SIG-M5 treated with dmso at 0.1 percent for 504 hours (cell line): ENCODE measurements around the gene UTP15.

ENCODE experiments used
- DNase-seq: peaks from one replicate; lab custom pipeline; 2025; ENCODE audit not compliant: unreplicated experiment; lab: John Stamatoyannopoulos, UW

The UTP15 gene

DNA sequence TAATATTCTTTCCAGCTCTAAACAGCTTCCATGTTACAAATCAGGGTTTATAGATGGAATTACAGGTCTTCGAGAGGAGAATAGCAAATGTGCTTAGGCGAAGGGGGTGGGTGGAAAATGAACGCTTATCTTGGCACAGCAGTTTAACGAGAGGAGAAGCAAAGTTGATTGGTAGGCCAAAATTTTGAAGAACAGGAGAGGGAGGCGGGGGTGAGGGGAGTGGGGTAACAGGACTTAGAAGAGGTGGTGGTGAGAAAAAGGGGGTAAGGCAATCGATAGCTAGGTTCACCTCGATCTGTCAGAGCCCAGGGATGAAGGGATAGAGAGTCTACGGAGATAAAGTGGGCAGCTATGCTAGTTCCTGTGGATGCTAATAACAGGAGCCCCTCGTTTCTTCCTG is 868 bp upstream of the UTP15 start:
- peak; percentile 21 for DNase-seq

DNA sequence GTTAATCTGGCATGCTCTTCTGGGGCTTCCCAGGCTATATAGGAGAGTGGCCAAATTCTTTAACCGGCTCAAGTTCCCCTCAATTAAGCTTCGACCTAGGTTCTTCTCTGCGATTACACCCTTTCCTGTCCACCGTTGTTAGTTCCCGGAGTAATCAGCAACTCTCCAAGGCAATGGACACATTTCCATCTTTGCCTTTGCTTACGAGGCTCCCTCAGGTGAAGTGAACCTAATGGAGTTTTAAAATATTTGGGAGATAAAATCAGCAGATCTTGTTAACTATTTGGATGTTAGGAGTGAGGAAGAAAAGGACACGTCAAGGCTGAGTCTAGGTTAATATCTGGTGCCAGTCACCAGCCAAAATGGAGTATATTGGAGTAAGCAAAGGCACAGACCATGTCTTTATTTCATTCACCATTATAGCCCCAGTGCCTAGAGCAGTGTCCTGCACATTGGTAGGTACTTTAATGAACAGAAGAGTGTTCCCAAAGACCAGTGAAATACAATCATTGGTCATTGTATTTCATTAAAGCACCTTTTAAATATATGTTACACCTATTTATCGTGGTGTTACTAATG is 515 bp downstream of the UTP15 start:
- DNase-seq, result no peak

DNA sequence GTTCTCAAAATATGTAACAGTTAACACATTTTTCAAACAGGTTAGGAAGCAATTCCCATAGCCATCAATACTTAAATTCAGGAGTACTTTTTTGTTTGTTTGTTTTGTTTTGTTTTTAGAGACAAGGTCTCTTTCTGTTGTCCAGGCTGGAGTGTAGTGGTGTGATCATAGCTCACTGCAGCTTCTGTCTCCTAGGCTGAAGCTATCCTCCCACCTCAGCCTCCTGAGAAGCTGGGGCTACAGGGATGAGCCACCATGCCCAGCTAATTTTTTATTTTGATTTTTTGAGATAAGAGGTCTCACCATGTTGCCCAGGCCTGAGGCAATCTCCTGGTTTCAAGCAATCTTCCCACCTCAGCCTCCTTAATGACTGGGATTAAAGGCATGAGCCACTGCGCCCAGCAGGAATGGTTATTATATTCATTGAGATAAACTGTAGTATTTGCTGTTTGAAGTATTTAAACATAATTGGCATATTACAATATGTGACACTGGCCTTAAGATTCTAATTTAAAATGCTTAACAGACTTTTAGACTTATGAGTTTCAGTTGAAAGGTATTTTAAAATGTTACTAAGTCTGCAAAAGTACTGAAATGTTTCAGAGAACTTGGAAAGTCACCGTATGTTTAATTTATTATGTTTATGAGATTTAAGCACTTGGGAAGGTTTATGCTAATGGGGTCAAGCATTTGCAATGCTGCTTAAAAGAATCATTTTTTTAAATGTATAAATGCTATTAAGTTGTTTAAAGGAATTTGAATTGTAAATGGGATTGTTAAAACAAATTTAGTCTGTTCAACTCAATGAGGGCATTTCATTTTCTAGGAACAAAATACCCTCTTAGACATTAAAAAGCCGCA is 17.0 kb downstream of the UTP15 start:
- DNase-seq, result no peak

DNA sequence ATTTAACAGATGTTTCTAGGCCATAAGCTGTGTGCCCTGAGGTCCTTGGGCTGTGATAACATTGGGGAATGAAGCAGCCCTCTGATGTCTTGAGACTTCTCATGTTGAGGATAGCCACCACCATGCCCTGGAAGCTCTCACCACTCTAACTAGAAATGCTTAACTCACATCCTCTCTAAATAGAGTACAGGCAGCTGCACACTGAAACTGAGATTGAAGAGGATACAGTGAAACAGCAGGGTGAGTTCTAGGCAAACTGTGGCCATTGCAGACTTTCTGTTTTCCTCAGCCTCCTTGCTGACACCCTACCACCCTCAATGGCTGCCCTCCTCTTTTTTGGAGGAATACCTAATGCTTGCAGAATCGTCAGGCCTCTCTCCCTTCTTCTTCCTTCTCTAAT is 22.4 kb downstream of the UTP15 start:
- DNase-seq, result no peak

DNA sequence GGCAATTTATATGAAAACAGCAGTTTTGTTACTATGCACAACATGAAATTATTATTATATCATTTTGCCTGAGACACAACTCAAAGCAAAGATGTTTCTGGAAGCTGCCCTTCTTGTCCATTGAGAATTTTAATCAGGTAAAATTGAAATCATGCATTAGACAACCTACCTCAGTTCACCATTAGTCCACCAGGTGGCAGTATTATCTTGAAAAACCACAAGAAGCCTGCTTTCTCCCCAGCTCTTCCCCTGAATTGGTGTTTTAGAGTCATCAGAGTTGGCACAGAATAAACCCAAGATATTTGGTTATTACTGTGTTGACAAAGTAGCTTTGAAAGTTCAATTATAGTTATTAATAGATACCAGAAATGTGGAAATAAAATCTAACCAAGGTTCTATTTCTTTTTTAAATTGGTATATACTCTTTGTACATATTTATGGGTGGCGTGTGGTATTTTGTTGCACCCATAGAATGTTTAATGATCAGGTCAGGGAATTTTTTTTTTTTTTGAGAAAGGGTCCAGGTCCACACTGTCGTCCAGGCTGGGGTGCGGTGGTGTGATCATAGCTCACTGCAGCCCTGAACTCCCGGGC is 25.7 kb downstream of the UTP15 start:
- peak; percentile 65 for DNase-seq

DNA sequence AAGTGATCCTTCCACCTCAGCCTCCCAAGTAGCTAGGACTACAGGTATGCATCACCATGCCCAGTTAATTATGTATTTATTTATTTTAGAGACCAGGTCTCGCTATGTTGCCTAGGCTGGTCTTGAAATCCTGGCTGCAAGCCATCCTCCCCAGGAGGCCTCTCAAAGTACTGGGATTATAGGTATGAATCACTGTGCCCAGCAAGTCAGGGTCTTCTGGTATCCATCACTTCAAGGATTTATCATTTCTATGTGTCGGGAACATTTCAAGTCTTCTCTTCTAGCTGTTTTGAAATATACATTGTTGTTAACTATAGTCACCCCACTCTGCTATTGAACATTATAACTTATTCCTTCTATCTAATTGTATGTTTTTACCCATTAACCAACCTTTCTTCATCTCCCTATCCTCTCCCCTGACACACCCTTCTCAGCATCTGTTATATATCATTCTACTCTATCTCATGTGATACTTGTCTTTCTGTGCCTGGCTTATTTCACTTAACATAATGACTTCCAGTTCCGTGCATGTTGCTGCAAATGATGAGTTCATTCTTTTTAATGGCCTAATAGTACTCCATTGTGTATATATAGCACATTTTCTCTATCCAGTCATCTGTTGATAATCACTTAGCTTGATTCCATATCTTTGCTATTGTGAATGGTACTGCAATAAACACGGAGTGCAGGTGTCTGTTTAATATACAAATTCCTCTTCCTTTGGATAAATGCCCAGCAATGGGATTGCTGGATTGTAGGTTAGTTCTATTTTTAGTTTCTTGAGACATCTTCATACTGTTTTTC is 26.4 kb downstream of the UTP15 start:
- no peak for DNase-seq

DNA sequence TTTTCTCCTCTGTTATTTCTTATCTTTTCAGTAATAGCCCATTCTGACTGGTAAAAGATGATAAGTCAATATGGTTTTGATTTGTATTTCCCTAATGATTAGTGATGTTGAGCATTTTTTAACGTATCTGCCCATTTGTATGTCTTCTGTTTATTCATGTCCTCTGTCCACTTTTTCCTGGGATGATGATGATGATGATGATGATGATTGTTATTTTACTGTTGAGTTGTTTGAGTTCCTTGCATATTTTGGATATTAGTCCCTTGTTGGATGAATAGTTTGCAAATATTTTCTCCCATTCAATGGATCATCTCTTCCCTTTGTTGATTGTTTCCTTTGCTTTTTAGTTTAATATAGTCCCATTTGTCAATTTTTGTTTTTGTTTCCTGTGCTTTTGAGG is 27.0 kb downstream of the UTP15 start:
- no peak for DNase-seq

DNA sequence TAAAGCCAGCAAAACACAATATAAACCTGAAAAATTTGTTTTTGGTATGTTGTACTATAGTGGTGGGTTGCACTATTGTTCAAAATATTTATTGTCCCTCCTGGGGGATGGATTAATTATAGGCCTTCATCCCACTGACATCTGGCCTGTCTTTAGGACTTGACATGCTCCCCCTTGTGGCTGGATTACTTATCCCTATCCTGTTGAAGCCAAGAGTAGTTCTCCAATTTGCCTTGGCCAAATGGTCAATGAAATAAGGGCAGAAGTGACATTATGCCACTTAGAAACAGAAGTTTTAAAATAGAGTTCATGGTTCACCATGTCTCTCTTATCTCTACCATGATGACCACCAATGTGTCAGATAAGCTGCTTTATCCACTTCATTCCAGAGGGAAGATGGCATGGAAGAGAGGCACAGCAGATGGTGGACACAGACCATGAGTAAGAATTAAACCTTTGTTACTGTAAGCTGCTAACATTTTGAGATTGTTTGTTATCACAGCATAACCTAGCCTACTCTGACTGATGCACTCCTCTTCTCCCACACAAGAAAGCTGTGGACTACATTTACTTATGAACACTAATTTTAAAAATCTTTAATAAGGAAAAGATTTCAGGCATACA is 31.3 kb downstream of the UTP15 start:
- DNase-seq, result peak; percentile 38

DNA sequence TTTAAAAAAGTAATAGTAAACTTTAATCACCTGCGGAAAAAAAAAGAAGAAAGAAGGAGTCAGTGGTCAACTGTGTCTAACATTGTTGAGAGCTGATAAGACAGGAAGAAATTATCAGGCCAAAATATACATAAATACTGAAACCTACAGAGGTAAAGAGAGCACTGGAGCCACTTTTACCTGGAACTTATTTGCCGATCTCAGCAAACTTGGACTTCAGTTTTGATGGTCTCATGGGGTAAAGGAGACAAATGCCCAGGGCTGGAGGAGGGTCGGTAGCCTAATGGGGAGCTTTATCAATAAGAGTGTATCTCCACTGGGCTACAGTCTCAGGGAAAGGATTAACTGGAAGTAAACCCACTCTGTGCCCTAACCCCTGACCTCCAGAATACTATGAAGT is 33.8 kb downstream of the UTP15 start:
- DNase-seq, result no peak

DNA sequence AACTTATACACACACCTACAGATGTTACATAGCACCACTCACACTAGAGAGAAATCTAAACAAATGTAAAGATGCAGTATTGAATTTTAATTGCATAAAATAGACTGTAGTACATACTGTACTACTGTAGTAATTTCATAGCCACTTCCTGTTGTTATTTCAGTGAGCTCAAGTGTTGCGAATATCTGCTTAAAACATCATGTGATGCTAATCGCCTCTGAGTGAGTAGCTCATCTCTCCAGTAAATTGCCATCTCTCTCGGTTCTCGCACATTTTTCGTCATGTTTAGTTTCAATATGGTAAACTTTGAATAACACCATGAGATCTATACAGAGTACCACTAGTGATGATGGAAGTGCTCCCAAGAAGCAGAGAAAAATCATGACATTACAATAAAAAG is 38.5 kb downstream of the UTP15 start:
- DNase-seq, result no peak

DNA sequence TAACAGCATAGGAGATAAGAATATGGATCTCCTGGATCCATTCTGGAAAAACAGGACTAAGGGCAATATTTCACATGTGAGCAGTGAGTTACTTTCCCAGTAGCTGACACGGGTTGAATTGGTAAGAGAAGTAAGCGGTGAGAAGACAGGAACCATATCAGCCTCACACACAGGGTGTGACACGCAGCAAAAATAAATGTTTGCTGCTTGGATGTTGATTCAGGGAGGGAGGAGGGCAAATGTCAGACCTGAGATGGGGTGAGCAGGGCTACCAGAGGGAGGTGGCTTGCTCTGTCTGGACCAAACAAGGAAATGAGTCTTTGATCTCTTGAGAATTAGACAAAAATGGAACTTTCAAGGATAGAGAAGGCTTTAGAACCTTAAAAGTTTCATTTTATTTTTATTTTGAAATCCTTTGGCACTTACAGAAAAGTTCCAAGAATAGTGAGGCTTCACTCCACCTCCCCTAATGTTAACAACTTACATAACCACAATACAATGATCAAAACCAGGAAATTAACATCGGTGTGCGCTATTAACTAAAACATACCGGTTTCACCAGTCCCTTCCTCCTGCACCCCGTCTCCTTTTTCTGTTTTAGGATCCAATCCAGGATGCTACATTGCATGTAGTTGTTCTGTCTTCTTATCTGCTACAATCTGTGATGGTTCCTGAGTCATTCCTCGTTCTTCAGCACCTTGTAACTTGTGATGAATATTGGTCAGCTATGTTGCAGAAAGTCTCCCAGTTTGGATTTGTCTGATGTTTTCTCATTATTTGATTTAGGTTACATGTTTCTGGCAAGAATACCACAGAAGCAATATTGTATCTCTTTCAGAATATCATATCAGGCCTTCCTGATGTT is 39.9 kb downstream of the UTP15 start:
- DNase-seq, result peak; percentile 15

DNA sequence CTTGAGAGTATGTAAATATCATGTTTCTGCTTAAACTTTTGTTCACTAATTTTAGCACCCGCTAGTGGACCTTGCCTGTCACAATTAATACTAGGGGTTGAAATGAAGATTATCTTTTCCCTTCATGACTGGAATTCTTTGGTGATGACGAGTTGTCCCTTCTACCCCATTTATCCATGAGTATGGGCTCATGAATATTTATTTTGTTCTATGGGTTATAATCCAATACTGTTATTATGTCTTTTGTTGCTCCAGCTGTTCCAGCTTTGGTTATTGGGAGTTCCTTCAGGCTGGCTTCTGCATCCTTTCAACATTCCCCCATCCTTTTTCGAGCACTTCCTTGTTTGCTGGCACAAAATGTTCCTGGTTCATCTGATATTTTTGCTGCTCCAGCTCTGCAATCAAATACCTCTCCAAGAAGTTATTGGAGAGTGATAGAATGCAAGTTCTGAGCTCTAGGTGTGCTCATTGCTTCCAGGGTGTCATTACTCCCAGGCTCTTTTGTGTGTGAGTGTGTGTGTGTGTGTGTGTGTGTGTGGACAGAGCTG is 40.7 kb downstream of the UTP15 start:
- DNase-seq, result no peak

DNA sequence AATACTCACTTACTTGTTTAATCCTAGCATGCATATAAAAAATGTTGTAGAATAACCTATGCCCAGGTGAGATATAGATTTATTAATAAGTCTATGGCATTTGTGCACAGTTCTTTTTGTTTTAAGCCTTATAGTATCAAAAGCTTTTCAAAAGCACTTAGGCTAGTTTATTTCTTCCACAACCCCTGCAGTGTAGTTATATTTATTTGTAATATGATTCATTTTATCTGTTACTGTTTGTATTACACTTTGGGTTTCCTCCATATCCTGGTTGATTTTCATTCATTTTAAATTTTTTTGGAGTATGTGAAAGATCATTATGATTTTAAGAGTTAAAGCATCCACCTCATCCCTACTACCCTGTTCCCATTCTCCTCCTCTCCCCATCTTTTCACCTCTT is 41.7 kb downstream of the UTP15 start:
- no peak for DNase-seq

DNA sequence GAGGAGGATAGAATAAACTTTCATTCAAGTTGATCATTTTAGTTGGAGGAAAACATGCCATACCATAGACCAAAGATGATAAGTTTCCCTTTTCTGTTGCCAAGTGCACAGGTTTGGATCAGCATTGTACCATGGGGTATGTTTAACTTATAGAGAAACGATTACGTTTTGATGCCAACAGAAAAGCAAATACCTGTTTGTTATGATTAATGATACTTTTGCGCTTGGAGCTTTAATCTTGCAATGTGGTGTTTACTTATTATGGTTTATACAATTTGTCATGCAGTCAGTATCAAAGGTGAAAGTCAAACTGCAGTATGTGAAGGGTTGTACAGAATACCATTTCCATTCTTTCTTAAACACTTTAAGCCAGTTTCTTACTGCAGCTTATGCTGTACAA is 47.3 kb downstream of the UTP15 start:
- no peak for DNase-seq

DNA sequence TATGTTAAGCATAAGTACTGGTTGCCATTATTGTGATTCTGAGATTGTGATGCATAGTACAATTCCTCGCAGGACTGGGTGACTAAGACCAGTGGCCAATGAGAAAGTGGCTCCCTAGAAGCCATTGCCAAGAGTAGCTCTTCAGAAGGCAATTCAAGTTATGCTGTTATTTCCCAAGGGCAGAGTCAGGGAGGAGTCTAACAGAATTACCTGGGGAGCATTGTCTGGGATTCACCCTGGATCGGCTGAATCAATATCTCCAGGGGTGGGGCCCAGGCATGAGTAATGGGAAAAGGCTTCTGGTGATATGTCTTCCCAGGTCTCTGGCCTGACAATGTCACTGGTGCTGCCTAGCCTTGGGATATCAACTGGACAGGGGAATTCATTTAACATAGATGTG is 49.5 kb downstream of the UTP15 start:
- no peak for DNase-seq

DNA sequence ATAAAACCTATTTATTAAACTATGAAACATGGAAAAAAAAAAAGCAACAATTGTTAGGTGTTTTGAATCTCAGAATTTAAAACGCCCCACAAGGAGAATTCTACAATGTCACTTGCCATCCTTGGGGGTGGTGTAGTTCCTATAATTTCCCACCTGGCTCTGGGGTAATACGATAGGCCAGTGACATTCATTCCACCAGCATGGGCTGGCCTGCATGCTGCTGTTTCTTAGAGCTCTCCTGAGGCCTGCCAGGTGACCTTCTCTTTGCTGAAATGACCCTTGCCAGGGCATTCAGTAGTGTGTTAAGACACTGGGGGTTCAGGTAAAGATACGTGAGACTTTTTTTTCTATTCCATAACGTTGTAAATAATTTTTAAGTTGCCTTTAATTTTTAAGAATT is 50.4 kb downstream of the UTP15 start:
- no peak for DNase-seq

DNA sequence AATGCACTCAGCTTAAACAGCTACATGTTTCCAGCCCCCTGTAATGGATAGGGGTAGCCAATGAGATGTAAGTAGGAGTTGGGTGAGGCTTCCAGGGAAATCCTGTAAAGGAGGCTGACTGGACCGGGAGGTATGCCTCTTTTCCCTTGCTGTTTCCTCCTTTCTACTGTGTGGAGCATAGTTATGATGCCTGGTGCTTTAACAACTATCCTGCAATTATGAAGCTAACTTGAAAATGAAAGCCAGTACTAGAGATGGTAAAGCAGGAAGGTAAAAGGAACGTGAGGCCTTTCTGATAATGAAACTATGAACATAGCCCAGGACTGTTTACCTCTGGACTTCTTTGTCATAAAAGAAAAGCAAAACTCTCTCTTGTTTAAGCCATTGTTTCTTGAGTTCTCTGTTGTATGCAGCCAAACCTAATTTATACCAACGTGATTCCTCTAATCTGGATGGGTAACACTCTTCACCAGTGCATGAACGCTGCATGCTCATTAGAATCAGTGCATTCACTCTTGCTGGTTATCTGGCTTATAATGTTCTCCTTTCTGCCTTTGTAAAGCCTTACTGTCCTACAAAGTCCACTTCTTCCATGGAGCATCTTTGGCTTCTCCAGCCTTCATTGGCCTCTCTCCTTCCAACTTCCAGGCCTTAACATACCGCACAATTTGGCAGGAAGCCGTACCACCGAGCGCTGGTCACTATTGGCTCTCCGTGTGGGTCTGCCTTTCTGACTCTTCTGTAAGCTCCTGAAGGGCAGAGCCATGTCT is 52.2 kb downstream of the UTP15 start:
- no peak for DNase-seq

DNA sequence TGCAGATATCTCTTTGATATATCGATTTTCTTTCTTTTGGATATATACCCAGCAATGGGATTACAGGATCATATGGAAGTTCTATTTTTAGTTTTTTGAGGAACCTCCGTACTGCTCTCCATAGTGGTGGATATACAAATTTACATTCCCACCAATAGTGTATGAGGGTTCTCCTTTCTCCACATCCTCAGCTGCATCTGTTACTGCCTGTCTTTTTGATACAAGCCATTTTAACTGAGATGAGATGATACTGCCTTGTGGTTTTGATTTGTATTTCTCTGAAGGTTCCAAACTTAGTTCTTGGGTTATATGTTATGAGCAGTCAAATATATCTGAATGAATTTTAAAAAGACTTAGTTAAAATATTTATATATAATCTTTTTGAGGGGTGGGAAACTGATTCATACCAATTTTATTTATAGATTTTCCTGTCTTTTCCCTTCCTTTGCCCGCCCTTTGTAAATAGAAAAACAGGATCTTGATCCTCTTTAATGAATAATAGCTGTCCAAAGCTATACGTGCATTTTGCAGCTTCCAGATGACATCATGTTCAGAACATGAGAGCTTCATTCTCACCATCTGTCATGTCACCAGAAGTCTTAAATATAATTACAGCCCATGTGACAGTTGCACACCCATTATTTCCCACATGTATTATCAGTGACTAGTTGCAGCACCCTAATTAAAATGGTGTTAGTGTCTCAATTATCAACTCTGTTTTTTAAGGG is 54.2 kb downstream of the UTP15 start:
- DNase-seq, result no peak

DNA sequence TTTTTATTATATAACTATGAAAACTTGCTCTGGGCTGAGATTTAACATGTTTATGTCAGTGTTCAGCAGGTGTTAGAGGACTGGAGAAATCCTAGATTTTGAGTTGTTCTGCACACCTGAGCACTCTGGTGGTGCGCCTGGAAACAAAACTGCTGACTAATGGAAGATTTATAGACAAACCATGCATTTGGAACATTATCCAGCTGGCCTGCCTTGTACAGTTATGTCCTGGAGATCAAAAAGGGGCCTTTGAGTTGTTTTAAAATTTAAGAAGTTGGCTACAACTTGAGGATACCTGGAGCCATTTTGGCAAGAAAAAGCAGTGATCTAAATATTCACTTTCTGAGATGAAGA is 54.8 kb downstream of the UTP15 start:
- DNase-seq, result no peak
